Measurements from ENCODE around the gene SLC25A51.

SLC25A51 gene

DNA sequence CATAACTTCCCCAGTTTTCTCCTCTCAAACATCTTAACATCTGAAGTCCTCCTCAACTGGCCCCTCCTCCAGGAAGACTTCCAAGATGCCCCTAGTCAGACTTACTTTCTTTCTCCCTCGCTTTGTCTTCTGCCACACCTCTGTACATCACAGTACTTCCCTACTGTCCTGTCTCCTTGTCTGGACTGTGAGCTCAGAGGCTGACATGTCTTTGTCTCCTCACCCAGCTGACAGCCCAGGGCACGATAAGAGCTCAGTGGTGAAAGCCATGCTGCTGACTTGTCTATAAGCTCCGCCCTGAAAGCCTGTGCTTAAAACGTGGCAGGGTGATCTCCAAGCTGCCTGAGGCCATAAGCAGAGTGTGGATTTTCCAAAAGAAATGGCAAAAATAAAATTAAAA, 33.0 kb upstream of the SLC25A51 start:
- no peak for DNase-seq

GRCh38 chr9:37936376-37936775, 32.4 kb upstream of the SLC25A51 start:
- no peak for DNase-seq

- DNase-seq, result no peak
These were observed 31.2 kb upstream of the SLC25A51 start for GRCh38 chr9:37935096-37935495.

DNA sequence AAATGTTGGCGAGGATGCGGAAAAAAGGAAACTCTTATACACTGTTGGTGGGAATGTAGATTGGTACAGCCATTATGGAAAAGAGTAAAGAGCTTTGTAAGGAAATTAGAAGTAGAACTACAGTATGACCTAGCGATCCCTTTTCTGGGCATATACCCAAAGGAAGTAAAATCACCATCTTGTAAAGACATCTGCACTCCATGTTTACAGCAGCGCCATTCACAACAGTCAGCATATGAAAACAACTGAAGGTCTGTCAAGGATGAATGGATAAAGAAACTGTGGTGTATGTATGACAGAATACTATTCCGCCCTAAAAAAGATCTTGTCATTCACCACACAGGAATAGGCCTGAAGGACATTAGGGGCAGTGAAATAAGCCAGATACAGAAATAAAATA, 27.7 kb upstream of the SLC25A51 start:
- no peak for DNase-seq

DNA sequence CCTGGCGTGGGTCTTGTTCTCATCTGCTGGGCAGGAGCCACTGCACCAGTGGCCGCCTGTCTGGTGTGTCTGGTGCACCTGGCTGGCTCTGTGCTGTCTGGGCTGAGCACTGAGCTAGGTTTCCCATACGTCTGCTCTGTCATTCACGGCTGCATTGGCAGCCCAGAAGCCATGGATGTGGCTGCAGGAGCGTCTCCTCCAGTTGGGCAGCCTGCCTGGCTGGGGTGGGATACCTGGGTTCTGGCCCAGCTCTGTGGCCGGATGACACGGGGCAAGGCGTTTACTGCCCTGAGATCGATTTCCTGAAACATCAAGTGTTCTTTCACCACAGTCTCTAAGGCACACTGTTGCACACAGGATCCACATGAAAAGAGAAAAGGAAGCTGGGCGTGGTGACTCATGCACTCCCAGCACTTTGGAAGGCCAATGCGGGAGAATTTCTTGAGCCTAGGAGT, 25.5 kb upstream of the SLC25A51 start:
- no peak for DNase-seq

DNA sequence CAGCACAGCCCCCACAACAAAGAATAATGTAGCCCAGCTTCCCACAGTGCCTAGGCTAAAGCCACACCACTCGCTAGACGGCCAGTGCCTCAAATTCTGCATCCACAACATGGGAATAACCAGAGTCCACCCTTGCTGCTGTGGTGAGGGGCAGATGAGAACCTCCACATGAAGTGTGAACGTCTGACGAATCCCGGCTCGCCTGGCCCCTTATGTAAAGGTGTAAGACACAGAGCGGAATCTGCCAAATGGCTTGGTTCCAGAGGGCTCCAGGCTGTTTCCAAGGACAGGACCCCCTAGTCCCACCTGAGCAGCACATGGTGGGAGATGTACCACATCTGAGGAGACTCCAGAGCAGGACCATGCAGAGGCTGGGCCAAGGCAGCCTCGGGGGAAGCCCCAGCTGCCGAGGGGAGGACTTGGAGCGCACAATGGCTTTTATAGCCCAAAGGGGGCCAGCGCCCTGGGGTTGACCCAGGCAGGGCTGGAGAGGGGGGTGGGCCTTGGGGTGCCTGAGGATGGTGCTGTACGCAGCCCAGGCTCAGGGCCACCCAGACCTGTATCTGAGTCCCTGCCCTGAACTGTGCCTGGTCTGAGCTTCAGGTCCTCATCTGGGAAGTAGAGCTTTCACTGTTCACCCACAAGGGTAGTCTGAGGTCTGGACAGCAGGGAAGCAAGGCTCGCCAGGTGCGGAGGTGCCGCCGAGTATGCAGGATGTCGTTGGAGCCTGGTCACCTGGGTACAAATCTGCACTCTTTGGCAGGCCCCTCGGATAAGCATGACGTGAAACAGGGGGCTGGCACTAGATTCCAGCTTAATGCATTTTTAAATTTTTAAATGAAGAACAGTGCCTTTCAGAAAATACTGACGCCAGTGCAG, 24.9 kb upstream of the SLC25A51 start:
- no peak for DNase-seq

DNA sequence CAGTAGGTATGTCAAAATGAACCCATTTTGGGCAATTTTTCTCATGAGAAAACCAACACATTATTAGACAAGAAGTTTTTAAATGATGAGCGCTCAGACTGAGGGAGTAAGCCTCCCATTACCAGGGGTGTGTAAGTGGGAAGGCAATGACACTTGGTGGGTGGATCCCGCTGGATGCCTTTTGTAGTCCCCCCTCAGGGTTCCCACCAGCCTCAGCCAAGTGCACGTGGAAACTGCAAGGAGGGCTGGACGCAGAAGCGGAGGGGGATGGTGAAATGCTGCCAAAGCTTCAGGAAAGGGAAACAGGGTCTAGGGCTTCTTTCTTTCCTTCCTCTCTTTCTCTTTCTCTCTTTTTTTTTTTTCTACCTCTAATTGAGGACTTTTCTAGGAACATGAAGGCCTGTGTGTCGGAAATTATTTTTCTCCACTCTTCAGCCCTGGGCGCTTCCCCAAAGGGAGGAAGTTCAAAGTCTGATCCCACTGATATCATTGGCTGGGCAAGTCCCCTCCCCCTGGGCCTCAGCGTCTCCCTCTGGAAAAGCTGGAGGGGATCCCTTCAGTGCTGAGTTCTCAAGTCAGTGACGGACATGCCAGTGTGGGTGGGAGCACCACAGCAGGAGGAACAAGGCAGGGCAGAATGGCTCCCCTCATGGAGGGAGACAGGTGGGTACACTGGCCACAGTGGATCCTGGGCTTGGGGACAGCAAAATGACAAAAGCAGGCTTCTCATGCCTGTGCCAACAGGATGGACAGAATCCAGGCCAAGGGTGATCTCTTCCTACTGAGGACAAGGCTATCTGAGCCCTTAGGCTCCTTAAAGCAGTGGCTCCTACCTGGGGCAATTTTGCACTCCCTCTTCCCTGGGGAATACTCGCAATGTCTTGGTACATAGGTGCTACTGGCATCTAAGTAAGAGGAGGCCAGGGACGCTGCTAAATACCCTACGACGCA, 23.9 kb upstream of the SLC25A51 start:
- no peak for DNase-seq

DNA sequence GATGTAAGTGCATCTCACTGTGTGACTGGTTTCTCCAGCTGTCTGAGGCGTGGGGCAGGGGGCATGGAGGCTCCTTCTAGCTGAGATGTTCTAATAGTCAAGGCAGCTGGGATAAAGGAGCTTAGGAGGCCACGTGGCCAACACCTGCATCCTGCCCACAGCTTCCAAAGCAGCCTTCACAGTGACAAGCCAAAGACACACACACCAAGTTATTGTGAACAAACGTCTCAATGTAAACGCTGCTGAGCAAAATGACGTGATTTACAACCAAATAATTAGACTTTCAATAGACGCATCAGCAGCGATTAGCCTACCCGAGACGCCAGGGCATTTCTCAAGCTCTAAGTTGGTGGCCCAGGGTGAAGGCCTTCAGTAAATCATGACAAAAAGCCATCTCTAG, 23.2 kb upstream of the SLC25A51 start:
- DNase-seq, result no peak

DNA sequence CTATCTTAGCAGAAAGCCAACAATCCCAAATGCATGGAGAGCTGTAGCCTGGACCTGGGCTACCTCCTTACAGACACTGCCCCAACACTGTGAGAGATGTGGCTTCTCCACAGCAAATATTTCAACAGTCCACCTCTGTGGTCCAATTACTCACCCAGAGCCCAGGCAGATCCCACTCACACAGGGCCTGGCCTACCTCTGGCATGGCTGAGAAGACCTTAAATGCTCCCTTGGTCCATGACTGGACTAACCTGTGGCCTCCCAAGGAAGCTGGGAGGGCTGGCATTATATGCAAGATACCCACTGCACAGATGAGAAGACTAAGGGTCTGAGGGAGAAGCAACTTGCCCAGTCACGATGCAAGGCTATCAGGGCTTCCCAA, 22.8 kb upstream of the SLC25A51 start:
- no peak for DNase-seq

DNA sequence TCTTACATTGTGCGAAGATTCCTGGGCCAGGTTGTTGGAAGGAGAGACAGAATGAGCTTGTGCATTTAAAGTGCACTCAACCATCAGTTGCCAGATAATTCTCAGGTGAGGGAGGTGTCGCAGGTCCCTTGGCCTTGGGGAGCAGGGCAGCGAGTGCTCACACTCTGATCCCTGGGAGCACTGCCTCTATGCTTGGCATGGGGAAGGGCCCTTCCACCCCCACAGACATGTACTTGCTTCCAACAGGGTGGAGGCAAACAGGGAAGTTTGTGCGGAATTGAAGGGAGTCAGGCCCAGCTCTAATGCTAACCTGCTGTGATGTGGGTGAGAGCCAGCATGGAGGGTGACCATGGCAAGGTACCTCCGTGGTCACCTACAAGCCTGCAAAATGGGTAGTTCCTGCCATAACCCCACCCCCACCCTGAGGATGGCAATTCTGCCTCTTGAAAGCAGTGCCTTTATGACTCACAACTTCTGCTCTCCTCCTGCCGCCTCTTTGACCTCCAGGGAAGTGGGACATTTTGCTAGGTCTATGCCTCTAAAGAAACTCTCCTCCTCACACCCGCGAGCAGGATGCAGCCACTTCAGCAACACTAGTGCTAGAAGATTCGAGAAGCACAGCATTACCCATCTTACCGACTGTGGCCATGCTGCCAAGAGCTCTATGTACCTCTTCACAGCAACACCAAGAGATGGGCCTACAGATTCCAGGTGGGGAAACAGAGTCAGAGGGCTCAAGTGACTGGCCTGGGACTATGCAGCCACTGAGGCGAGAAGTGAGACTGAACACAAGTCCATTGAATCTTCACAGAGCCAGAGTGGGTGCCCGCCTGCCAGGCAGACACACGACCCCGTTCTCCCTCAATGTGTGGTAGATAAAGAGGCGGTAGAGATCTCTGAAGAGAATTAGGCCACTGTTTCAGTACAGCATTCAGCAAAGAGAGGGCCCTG, 22.1 kb upstream of the SLC25A51 start:
- no peak for DNase-seq

DNA sequence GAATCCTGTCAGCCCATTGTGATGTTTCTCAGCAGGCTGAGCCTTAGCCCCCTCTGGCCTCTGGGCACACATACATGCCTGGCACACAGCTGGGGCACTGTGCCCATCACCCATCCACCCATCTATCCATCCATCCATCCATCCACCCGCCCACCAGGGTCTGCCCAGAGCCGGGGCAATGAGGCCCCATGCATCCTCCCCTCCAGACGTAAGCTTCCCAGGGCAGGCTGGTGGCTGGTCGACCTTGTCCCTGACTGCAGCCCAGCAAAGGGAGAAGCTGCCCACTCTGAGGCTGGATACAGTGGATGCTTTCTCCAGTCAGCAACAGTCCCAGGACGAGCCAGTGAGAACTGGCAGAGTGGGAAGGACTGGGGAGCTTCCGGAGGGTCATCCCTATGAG, 21.1 kb upstream of the SLC25A51 start:
- DNase-seq, result no peak

GRCh38 chr9:37924538-37924937, 20.6 kb upstream of the SLC25A51 start:
- DNase-seq, result no peak

DNA sequence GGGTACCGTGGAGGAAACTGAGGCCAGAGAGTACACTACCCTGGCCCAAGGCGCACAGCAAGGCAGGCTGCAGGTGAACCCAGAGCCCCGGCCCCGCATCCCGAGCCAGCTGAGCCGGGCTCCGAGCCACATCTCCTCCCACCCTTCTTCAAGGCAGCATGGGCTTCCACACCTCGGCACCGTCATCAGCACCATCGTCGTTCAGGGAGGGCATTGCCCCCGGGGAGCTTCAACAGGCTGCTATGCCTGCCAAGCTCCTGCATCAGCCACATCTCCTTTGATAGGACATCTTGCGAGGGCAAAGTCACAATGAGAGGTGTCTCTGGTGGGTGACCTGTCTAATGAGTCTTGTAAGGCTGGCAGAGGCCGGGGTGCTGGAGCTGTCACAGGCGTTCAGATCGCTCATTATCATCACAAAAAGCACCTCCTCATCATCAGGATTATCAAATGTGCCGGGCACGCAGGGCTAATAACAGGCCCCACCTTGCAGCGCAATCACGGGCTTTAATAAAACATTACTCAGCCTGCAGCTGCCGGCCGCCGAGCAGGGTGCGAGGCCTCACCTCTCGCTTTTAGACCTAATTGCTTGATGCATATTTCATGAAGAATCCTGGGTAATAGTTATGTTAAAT, 20.0 kb upstream of the SLC25A51 start:
- peak; percentile 36 for DNase-seq

DNA sequence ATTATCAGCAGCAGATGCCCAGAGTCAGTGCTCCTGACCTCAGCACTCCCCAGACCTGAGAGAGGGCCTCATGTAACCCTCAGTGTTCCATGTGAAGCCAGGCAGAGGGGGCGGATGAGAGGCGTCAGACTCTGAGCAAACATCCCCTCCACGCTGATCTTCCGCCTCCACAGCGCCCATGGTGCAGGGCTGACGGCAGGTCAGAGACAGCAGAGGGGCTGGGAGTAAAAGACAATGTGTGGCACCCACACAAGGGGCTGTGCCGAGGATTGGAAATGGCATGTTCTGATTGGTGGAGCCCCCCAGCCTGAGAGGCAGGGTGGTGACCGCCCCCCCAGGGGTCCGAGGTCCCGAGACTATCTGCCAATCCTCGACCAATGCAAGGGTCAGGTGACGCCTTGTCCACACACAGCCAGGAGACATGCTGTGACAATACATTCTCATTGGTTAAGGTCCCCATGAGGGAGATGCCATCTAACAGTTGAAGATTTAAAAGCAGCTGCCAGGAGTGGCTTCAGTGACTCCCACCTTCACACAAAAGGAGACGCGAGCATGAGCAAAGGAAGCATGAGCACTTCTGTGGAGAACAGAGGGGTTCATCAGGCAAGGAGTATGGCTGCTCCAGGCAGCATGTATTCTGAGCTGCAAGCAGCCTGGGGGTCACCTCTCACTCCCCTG, 19.3 kb upstream of the SLC25A51 start:
- no peak for DNase-seq

DNA sequence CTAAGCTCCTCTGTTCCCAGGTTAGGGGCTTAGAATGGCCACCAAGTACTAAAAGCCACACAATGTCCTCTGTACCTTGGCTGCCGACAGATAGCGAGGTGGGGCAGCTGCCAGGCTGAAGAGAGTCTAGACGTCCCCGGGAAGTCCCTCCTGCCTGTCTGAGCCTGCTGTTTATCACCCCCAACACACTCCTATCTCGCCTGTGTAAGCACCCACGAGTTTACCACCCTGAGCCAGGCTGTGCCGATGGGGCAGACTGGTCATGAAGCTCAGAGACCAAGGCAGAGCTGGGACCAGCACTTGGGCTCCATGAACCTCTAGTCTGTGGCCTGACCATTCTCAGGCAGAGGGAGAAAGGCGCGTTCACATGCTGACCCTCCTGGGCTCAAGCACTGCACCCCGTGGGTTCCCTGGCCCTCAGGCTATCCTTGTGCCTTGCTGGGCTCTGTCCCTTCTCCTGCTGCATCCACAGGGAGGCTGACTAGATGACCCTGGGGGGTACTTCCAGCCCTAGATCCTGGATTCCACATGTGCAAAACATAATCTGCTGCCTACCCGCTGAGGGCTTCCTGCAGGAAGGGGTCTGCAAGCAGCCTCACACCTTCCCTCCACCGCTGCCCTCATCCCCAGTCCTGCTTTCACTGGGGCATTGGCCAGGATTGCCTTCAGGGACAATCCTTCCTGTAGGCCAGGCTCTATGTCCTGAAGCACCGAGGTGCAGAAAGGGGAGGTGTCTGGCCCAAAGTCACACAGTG, 18.6 kb upstream of the SLC25A51 start:
- DNase-seq, result peak; percentile 46

- DNase-seq, result peak; percentile 49
These were observed 17.8 kb upstream of the SLC25A51 start for GRCh38 chr9:37921546-37922300.

DNA sequence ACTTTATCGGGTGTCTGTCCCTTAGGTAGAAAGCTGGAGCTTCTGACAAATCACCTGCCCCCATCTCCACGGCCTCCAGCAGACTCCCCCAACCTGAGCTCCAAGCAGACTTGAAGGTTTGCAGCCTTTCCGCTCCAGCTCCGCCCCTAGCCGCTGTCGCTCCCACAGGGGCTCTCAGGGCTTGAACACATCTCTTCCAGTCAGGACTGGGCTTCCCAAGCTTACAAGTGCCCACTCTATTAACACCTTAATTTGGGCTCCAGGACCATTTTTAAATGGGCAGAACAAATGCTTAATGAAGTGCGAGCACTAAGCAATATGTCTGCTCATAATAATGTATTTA, 17.2 kb upstream of the SLC25A51 start:
- DNase-seq, result peak; percentile 28

DNA sequence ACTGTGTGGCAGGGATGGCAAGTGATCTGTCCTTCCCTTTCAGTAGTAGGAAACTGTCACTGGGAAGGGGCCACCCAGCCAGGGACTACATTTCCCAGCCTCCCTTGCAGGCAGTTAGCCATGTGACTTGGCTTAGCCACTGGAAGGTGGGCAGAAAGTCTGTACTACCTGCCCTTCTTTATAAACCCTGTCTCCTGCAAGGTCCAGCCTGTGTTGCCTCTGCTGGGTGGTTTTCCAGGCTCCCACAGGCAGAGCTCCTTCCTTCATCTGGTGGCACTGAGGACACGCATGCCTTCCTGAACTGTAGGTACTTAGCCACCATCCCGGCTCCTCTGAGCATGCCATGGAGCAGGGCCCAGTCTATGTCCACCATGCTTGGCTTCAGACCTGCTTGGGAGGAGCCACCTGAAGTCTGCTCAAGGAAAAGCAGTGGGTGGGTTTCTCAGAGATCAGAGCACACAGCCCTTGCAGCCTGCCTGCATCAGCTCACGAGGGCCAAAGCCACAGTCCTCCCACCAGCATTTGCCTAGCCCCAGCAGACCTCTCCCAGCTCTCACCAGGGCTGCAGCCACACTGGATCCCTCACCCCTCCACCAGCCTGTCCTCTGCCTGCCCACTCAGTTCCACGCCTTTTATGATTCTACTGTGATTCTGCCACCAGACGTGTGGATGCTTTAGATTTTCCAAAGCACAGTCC, 16.7 kb upstream of the SLC25A51 start:
- peak; percentile 65 for DNase-seq

DNA sequence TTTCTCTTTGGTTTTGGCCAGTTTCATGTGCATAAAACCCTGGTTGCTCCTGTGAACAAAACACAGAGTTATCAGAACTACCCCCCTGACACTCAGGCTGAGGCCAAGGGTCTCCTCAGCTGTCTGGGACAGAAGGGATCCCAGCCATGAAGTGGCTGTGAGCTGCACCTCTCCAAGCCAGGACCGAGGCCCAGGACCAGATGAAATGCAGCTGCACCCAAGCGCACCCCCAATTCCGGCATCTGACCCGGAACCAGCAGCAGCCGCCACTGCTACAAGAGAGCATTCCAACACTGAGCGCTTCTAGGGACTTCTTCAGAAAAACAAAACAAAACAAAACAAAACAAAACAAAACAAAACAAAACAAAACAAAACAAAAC, 16.0 kb upstream of the SLC25A51 start:
- peak; percentile 33 for DNase-seq
